Psoas muscle (tissue), 8 donors: ENCODE data around the gene TNIP1. TPM values are rescaled to one million over a fixed set of nuclear protein-coding genes. Genes with fewer than 3 reads are reported as not detected.

ENCODE experiments used
- ATAC-seq, 4 donors: fragments of 200-7000 bp; cut with Tn5 transposase; one replicate each; pipeline ENCODE4 v1.9.1; 2020; ENCODE audit warnings: moderate library complexity in 3 of 4, mild to moderate bottlenecking in 2 of 4
- DNase-seq, 2 donors: peaks; one replicate each; pipeline ENCODE4 v3.0.0-alpha.2; 2020
- H3K27ac ChIP-seq: fragments of 200-600 bp; one replicate; pipeline ENCODE4 v1.8.0; 2022
- H3K27me3 ChIP-seq, 3 donors: fragments of 200-600 bp in 1 of 3; one replicate each; pipeline versions ENCODE4 v1.6.1 to v1.8.0; 2013 to 2022; ENCODE audit warnings: low read length in 2 of 3, mild to moderate bottlenecking in 2 of 3, moderate library complexity in 1 of 3; ENCODE audit not compliant: insufficient read depth in 3 of 3
- H3K36me3 ChIP-seq, 2 donors: fragments of 200-600 bp in 1 of 2; one replicate each; pipeline versions ENCODE4 v1.6.1 to v1.8.0; 2013 to 2022; ENCODE audit warnings: low read depth in 1 of 2, mild to moderate bottlenecking in 1 of 2, moderate library complexity in 1 of 2; ENCODE audit not compliant: insufficient read depth in 1 of 2
- H3K4me1 ChIP-seq: fragments of 200-600 bp; one replicate; pipeline ENCODE4 v1.8.0; 2022
- H3K4me3 ChIP-seq: fragments of 200-600 bp; one replicate; pipeline ENCODE4 v1.8.0; 2022; ENCODE audit warnings: mild to moderate bottlenecking
- H3K9me3 ChIP-seq: fragments of 200-600 bp; one replicate; pipeline ENCODE4 v1.8.0; 2022
- WGBS, 3 donors: extraction: QIAGEN DNeasy Blood & Tissue Kit; methylation state at CpG; one replicate each; pipeline versions ENCODE4 v1.1.6 to v1.1.7; 2013; 5-methylcytosine and 5-hydroxymethylcytosine counted together
- intact Hi-C, 2 donors: fragments of 100-400 bp; cut with DNase I; formaldehyde crosslinking; loops; one replicate each; pipeline versions ENCODE4 v1.11.0 to v1.14.2; 2022
- long read RNA-seq, 2 donors: library from polyadenylated mRNA; unstranded; transcript quantifications; one replicate each; pipeline ENCODE4 v2.0.0, GENCODE V29; 2021
- polyA plus RNA-seq, 3 donors: library from polyadenylated mRNA; stranded (reverse); fragments of 200-250 nt; gene quantifications; one replicate each; pipeline ENCODE4 v1.2.3, GENCODE V29; 2013
- total RNA-seq, 4 donors: library from RNA; stranded (reverse); fragmentation: NEBNext Ultra II Directional in 2 of 4; extraction: Animal tissue kit (Norgen Biotek cat#: 25700) in 2 of 4; gene quantifications; one replicate each; pipeline versions ENCODE4 v1.2.1 to v1.2.4, GENCODE V29; 2021 to 2023
- TF ChIP-seq, protein P1 (sequence below): fragments of 200-600 bp; IDR thresholded peaks from one replicate; pipeline ENCODE4 v1.8.0; 2022; ENCODE audit warnings: antibody characterized with exemption
- donor health status: healthy with polysubstance abuse.
- donor health status: DM: no; HTN: no; CAD: no; lungs with moderate emphysema.
- donor health status: Bipolar disorder and iron deficiency.
- donor health status: healthy.
- donor health status: DM: yes; HTN: yes; CAD: no.
- donor health status: DM: no; HTN: no; CAD: no.
- donor health status: DM: no; HTN: no; CAD: no.
- donor health status: DM: yes; HTN: yes; CAD: no.

Gene TNIP1, protein sequence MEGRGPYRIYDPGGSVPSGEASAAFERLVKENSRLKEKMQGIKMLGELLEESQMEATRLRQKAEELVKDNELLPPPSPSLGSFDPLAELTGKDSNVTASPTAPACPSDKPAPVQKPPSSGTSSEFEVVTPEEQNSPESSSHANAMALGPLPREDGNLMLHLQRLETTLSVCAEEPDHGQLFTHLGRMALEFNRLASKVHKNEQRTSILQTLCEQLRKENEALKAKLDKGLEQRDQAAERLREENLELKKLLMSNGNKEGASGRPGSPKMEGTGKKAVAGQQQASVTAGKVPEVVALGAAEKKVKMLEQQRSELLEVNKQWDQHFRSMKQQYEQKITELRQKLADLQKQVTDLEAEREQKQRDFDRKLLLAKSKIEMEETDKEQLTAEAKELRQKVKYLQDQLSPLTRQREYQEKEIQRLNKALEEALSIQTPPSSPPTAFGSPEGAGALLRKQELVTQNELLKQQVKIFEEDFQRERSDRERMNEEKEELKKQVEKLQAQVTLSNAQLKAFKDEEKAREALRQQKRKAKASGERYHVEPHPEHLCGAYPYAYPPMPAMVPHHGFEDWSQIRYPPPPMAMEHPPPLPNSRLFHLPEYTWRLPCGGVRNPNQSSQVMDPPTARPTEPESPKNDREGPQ
- 100 to 1,000 TPM; 114 to 218 (median 149) TPM for total RNA-seq
- 100 to 1,000 TPM in 2 of 3 donors, 10 to 100 TPM in 1; 55.5 to 167 (median 106) TPM for polyA plus RNA-seq
- long read RNA-seq, donor 1, transcript TNIP1-202 (18 exons, 2,935 nt): minor isoform, 14 of 153 reads
- long read RNA-seq, donor 1, transcript TNIP1-205 (18 exons, 2,200 nt): minor isoform, 17 of 153 reads
- long read RNA-seq, donor 1, transcript TNIP1-211 (18 exons, 2,274 nt): major isoform, 81 of 153 reads
- long read RNA-seq, donor 1, partial matches to known transcripts: 20 of 153 reads
- long read RNA-seq, donor 1, other reads (novel, unspliced or antisense): 19 of 153 reads
- long read RNA-seq, donor 2, transcript TNIP1-205 (18 exons, 2,200 nt): minor isoform, 17 of 157 reads
- long read RNA-seq, donor 2, transcript TNIP1-211 (18 exons, 2,274 nt): major isoform, 69 of 157 reads
- long read RNA-seq, donor 2, transcript TNIP1-202 (18 exons, 2,935 nt): minor isoform, 5 of 157 reads
- long read RNA-seq, donor 2, transcript TNIP1-208 (17 exons, 2,680 nt): minor isoform, 6 of 157 reads
- long read RNA-seq, donor 2, partial matches to known transcripts: 26 of 157 reads
- long read RNA-seq, donor 2, other reads (novel, unspliced or antisense): 33 of 157 reads

DNA sequence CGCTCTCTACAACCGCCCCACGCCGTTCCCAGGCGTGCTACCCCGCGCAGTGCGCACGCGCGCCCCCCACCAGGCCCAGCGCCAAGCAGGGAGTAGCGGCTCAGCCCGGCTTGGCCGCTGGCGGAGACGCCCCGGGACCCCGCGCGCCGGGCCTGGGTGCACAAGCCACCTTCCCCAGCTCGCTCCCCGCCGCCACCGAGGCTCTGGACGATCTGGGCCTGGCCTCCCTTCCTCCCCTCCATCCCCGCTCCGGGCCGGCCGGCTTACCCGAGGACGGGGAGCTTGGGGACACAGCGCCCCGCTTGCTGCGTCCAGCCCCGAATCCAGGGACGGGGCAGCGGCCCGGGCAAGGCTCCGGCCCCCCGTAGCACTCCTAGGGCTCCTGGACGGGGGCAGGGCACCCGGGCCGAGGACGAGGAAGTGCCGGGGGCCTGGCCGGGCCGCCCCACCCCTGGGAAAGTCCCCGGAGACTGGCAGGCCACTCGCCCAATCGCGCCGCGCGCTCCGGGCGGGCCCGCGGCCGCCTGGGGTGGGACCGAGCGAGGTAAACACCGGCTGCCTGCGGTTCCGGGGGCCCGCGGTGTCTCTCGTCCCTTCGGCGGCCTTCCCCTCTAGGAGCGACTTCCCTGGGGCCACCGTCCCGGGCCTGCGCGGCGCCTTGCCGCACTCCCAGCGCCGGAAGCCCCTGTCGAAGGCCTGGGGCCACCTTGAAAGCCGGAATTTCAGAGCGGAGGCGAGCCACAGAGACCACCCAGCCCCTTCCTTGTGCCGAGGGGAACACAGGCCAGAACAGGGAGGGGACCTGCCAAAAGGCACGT is at the start of gene TNIP1:
Gene TNIP1, minus strand, starts transcription at position 422 of the 818 bp plus-strand sequence. CDS start 15,939 bp downstream, outside the sequence.
- 0% methylated on average over 52 to 86 of the region's 86 CpGs for WGBS, 3 donors
- Histone ChIP-seq H3K36me3 (peaks cover 0 to 10% of the 10 kb centered on the region in 2 donors), H3K27ac (peak within 1 kb of the TSS; percentile 99), H3K9me3 (no peaks in the 10 kb centered on the region), H3K4me1 (peaks cover 75% of the 10 kb centered on the region), H3K27me3 (no peaks in the 10 kb centered on the region), H3K4me3 (peak within 1 kb of the TSS; percentile 98)
- DNase-seq (peak; percentile 97), ATAC-seq (peak; percentile 89 to 93 (median 92))
- TF ChIP-seq, protein P1, sequence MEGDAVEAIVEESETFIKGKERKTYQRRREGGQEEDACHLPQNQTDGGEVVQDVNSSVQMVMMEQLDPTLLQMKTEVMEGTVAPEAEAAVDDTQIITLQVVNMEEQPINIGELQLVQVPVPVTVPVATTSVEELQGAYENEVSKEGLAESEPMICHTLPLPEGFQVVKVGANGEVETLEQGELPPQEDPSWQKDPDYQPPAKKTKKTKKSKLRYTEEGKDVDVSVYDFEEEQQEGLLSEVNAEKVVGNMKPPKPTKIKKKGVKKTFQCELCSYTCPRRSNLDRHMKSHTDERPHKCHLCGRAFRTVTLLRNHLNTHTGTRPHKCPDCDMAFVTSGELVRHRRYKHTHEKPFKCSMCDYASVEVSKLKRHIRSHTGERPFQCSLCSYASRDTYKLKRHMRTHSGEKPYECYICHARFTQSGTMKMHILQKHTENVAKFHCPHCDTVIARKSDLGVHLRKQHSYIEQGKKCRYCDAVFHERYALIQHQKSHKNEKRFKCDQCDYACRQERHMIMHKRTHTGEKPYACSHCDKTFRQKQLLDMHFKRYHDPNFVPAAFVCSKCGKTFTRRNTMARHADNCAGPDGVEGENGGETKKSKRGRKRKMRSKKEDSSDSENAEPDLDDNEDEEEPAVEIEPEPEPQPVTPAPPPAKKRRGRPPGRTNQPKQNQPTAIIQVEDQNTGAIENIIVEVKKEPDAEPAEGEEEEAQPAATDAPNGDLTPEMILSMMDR: no peak
- intact Hi-C loops: no loop called here

DNA sequence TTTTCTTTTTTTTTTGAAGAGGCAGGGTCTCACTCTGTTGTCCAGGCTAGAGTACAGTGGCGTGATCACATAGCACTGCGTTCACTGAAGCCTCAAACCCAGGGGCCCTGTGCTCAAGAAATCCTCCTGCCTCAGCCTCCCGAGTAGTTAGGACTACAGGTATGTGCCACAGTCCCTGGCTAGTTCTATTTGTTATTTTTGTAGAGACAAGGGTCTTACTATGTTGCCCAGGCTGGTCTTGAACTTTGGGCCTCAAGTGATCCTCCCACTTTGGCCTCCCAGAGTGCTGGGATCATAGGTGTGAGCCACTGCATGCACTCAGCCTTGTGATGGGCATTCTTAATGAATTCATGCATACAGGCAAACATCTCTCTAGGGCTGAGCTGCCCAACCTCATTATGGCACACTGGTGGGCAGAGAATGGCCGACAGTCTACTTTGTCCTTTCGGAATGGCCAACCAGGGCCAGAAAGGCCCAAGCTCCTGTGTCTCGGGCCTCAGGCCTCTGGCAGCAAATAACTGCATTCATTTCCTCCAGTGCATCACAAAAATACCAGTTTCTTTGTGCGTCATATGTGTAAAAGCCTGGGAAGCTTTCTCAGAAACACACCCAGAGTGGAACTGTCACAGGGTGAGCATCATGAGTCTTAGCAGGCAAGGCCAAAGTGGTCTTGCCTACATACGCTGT is 49.5 kb upstream of the TNIP1 start:
- Histone ChIP-seq H3K36me3 (peaks cover 9 to 95% of the 10 kb centered on the region in 2 donors), H3K4me3 (no peak overlapping the region), H3K9me3 (no peaks in the 10 kb centered on the region), H3K4me1 (peaks cover 9% of the 10 kb centered on the region), H3K27ac (no peak overlapping the region), H3K27me3 (no peaks in the 10 kb centered on the region)
- intact Hi-C loops: no loop called here
- TF ChIP-seq, protein P1: no peak
- DNase-seq: no peak
- 94 to 96% (median 95%) methylated on average over 8 of the region's 8 CpGs for WGBS, 3 donors
- ATAC-seq: no peak

DNA sequence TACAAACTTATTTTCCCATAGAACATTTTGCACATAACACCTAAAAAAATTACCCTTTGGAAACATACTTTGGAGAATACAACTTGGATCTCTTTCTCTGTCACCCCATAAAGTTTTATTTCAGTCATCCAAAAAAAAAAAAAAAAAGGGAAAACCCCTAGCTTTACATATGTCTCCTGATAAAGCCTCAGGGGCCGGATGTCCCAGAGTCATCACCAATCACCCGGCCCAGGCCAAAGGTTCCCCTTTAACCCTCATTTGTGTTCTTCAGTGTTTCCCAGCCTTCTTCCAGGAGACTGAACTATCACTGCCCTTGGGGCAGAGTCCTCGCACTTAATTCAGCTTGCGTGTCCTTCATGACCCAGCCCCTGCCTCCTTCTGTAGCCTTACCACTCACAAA is 48.0 kb upstream of the TNIP1 start:
- Histone ChIP-seq H3K27me3 (no peaks in the 10 kb centered on the region), H3K27ac (no peak overlapping the region), H3K36me3 (peaks cover 9 to 80% of the 10 kb centered on the region in 2 donors), H3K4me3 (no peak overlapping the region), H3K4me1 (peaks cover 16% of the 10 kb centered on the region), H3K9me3 (no peaks in the 10 kb centered on the region)
- whole genome bisulfite sequencing, 3 donors: 74 to 80% (median 76%) methylated on average over 4 of the region's 4 CpGs
- no peak for DNase-seq
- intact Hi-C loops: loop anchor here in 1 of 2 donors (10.0 kb wide), 1 partner anchor 186 kb away; no protein-coding TSS in a partner anchor
- TF ChIP-seq, protein P1: no peak
- no peak for ATAC-seq
